Endothelial cell of umbilical vein (primary cell): Measurements from ENCODE around the gene ZNF281. TPM values are rescaled to one million over a fixed set of nuclear protein-coding genes. Genes with fewer than 3 reads are reported as not detected.

Experiments used
- BruUV-seq: library from RNA; stranded (reverse); fragments of 400-500 nt; replicated peaks from 2 replicates; lab custom pipeline; 2021; lab: Mats Ljungman, UMichigan
- CTCF ChIA-PET: fragments of 300-600, 350-600 bp; sonication (Branson Sonifier 250); formaldehyde crosslinking; loops from one replicate; lab custom pipeline; 2021; ENCODE audit warnings: antibody characterized with exemption, inconsistent platforms; lab: Charles Lee
- POLR2A ChIA-PET: fragments of 300-600, 350-600 bp; sonication (Branson Sonifier 250); formaldehyde crosslinking; loops from one replicate; lab custom pipeline; 2021; ENCODE audit warnings: antibody characterized with exemption, inconsistent platforms; lab: Charles Lee
- DNase-seq: peaks from one replicate; pipeline ENCODE4 v3.0.0-alpha.2; 2011; ENCODE audit warnings: low read depth, low spot score
- FAIRE-seq: peaks from 2 replicates; lab custom pipeline; 2011; peaks lifted over from hg19 to GRCh38; lab: Jason Lieb, UNC
- H2AFZ ChIP-seq: 2 replicates; pipeline ENCODE4 v1.6.0; 2012; ENCODE audit warnings: low read depth, low read length, control low read depth, inconsistent platforms
- H3K27ac ChIP-seq: 2 replicates; pipeline ENCODE4 v1.5.1; 2011; ENCODE audit warnings: low read depth, mild to moderate bottlenecking, control low read depth, low read length, moderate library complexity; ENCODE audit not compliant: insufficient read depth
- H3K27me3 ChIP-seq, 2 experiments: 2 replicates each; pipeline versions ENCODE4 v1.6.0 to v1.6.1; 2011; ENCODE audit warnings: low read length in 2 of 2, mixed read lengths in 1 of 2; ENCODE audit not compliant: control insufficient read depth in 2 of 2, insufficient read depth in 2 of 2
- H3K36me3 ChIP-seq, 2 experiments: 2 replicates in 1 of 2; 3 replicates in 1 of 2; pipeline ENCODE4 v1.5.1; 2011; ENCODE audit warnings: low read length in 2 of 2, mild to moderate bottlenecking in 1 of 2, moderate library complexity in 1 of 2; ENCODE audit not compliant: control insufficient read depth in 2 of 2, insufficient read depth in 2 of 2; ENCODE audit errors: extremely low read depth in 1 of 2
- H3K4me1 ChIP-seq: 3 replicates; pipeline ENCODE4 v1.5.1; 2011; ENCODE audit warnings: mild to moderate bottlenecking, low read length; ENCODE audit not compliant: control insufficient read depth, insufficient read depth; ENCODE audit errors: extremely low read depth
- H3K4me2 ChIP-seq: 2 replicates; pipeline ENCODE4 v1.6.1; 2011; ENCODE audit warnings: low read length, control low read depth, mixed read lengths; ENCODE audit not compliant: insufficient read depth
- H3K4me3 ChIP-seq, 3 experiments: fragments of 200-600 bp in 1 of 3; sonication (generic), shearing (Covaris generic) in 1 of 3; replicated peaks in 1 of 3; 2 replicates each; pipeline ENCODE4 v1.5.1; 2011 to 2016; ENCODE audit warnings: control low read depth in 3 of 3, low read length in 3 of 3, mild to moderate bottlenecking in 2 of 3, inconsistent platforms in 1 of 3, low read depth in 1 of 3, moderate library complexity in 1 of 3; ENCODE audit not compliant: insufficient read depth in 1 of 3
- H3K79me2 ChIP-seq: 2 replicates; pipeline ENCODE4 v1.6.0; 2012; ENCODE audit warnings: low read length, inconsistent platforms; ENCODE audit not compliant: control insufficient read depth, insufficient read depth
- H3K9ac ChIP-seq: replicated peaks from 2 replicates; pipeline ENCODE3; 2011; ENCODE audit warnings: low read length, control low read depth; ENCODE audit not compliant: insufficient read depth; ENCODE audit errors: extremely low read depth
- H3K9me1 ChIP-seq: replicated peaks from 3 replicates; pipeline ENCODE4 v1.6.0; 2011; ENCODE audit warnings: mild to moderate bottlenecking, low read length; ENCODE audit not compliant: control insufficient read depth, insufficient read depth; ENCODE audit errors: extremely low read depth
- H3K9me3 ChIP-seq: replicated peaks from 2 replicates; pipeline ENCODE4 v1.5.1; 2012; ENCODE audit warnings: low read length, inconsistent platforms; ENCODE audit not compliant: control insufficient read depth, insufficient read depth
- H4K20me1 ChIP-seq: replicated peaks from 2 replicates; pipeline ENCODE3; 2011; ENCODE audit warnings: mild to moderate bottlenecking, low read length; ENCODE audit not compliant: control insufficient read depth, insufficient read depth; ENCODE audit errors: extremely low read depth
- CTCF ChIP-seq, 2 donors: IDR thresholded peaks; 1 replicate in 1 of 2; 2 replicates in 1 of 2; pipeline ENCODE4 v1.5.1; 2011; ENCODE audit warnings: low read length in 2 of 2, mild to moderate bottlenecking in 2 of 2, moderate library complexity in 2 of 2, control low read depth in 1 of 2, inconsistent platforms in 1 of 2, low read depth in 1 of 2; ENCODE audit not compliant: insufficient read depth in 1 of 2; ENCODE audit errors: extremely low read depth in 1 of 2
- EZH2 ChIP-seq: IDR thresholded peaks from 2 replicates; pipeline ENCODE4 v1.6.1; 2012; ENCODE audit warnings: borderline replicate concordance, low read depth, mild to moderate bottlenecking, moderate library complexity, low read length, inconsistent platforms; ENCODE audit not compliant: severe bottlenecking
- FOS ChIP-seq: IDR thresholded peaks from 2 replicates; pipeline ENCODE4 v1.6.1; 2011; ENCODE audit warnings: mild to moderate bottlenecking, low read length, moderate library complexity, borderline replicate concordance; ENCODE audit not compliant: insufficient read depth
- GATA2 ChIP-seq: IDR thresholded peaks from 2 replicates; pipeline ENCODE4 v1.7.0; 2011; ENCODE audit warnings: low read depth, mild to moderate bottlenecking, moderate library complexity, mixed read lengths, low read length; ENCODE audit not compliant: insufficient read length, insufficient read depth
- JUN ChIP-seq: IDR thresholded peaks from 2 replicates; pipeline ENCODE4 v1.6.1; 2011; ENCODE audit warnings: borderline replicate concordance, low read depth; ENCODE audit not compliant: insufficient read length, insufficient read depth
- MAX ChIP-seq: IDR thresholded peaks from 2 replicates; pipeline ENCODE4 v1.6.1; 2011; ENCODE audit not compliant: insufficient read depth, insufficient read length
- MYC ChIP-seq: IDR thresholded peaks from one replicate; pipeline ENCODE4 v1.6.1; 2011; ENCODE audit warnings: mild to moderate bottlenecking, low read depth, low read length
- POLR2A ChIP-seq: IDR thresholded peaks from 2 replicates; pipeline ENCODE4 v1.6.1; 2012; ENCODE audit warnings: low read depth, mild to moderate bottlenecking, control low read depth, low read length
- POLR2AphosphoS5 ChIP-seq: IDR thresholded peaks from 2 replicates; pipeline ENCODE4 v1.6.1; 2012; ENCODE audit warnings: low read depth, mild to moderate bottlenecking, control low read depth, low read length, moderate library complexity; ENCODE audit not compliant: insufficient read depth
- dilution Hi-C: fragments of 300-500 bp; cut with MboI; formaldehyde crosslinking; loops from one replicate; pipeline ENCODE4 v1.15.0; 2019; ENCODE audit warnings: low sequenced_read_pairs; ENCODE audit not compliant: extremely low pct_ligation_motif_present
- intact Hi-C: fragments of 100-400 bp; cut with micrococcal nuclease; formaldehyde crosslinking; loops from one replicate; pipeline ENCODE4 v1.10.0; 2022
- polyA plus RNA-seq, 4 experiments: library from polyadenylated mRNA; depleted of rRNA in 3 of 4; stranded (reverse) in 3 of 4; unstranded in 1 of 4; fragments of >200 nt; gene quantifications; 2 replicates each; pipeline versions ENCODE4 v1.2.1 to v1.2.3, GENCODE V29; 2011 to 2012; ENCODE audit warnings: missing spikeins in 1 of 4
- total RNA-seq: library from RNA; stranded (reverse); gene quantifications from 2 replicates; pipeline ENCODE4 v1.2.3, GENCODE V29; 2021

The ZNF281 gene
- total and polyA plus RNA-seq, 2 donors (not counting 3 experiments of a cell fraction or from before 2014, with no cell fraction given), result 5.2 to 22.3 TPM

GRCh38 chr1:200445213-200445612 is 35.4 kb upstream of the ZNF281 start:
- dilution Hi-C loops (no loop called here), intact Hi-C loops (no loop called here)
- ChIA-PET POLR2A (no interaction called here), CTCF (no interaction called here)
- TF ChIP-seq MYC (no peak), POLR2AphosphoS5 (no peak), JUN (no peak), POLR2A (no peak), MAX (no peak), CTCF (IDR thresholded peaks at IDR 0.05; ENCODE audit: extremely low read depth in 1 of 2, insufficient read depth in 1 of 2, low read depth in 1 of 2, low read length in 2 of 2) (no peak), FOS (no peak), GATA2 (no peak), EZH2 (no peak)
- Histone ChIP-seq H3K27me3 (no peaks in the 10 kb centered on the region), H3K79me2 (no peaks in the 10 kb centered on the region), H3K9me1 (no peaks in the 10 kb centered on the region), H3K27ac (no peak overlapping the region), H3K4me2 (no peak overlapping the region), H2AFZ (no peak overlapping the region), H3K36me3 (no peaks in the 10 kb centered on the region), H3K4me1 (no peaks in the 10 kb centered on the region), H3K4me3 (no peak overlapping the region), H4K20me1 (no peaks in the 10 kb centered on the region), H3K9ac (no peak overlapping the region), H3K9me3 (no peaks in the 10 kb centered on the region)
- no peak for FAIRE-seq
- no peak for DNase-seq
- no TSS peak for BruUV-seq
